ENCODE data around the gene ANKMY2.
"Not testable (repeated sequence)": the region's sequence is repeated elsewhere in the genome, so short reads cannot be mapped to it uniquely, and the experiment has no call there.

ANKMY2 gene

GRCh38 chr7:16616542-16616941 is 29.0 kb downstream of the ANKMY2 start:
- DNase-seq = no peak

GRCh38 chr7:16616122-16616521 is 29.4 kb downstream of the ANKMY2 start:
- DNase-seq = no peak

GRCh38 chr7:16615228-16615627 is 30.3 kb downstream of the ANKMY2 start:
- no peak for DNase-seq

GRCh38 chr7:16611711-16612110 is 33.8 kb downstream of the ANKMY2 start:
- DNase-seq = no peak

- DNase-seq = no peak
These were observed 35.6 kb downstream of the ANKMY2 start for GRCh38 chr7:16609842-16610450.

GRCh38 chr7:16606704-16607103 is 38.9 kb downstream of the ANKMY2 start:
- DNase-seq = no peak

- no peak for DNase-seq
These were observed 41.5 kb downstream of the ANKMY2 start for GRCh38 chr7:16604054-16604453.

- no peak for DNase-seq
These were observed 41.9 kb downstream of the ANKMY2 start for GRCh38 chr7:16603633-16604032.

- no peak for DNase-seq
These were observed 45.7 kb downstream of the ANKMY2 start for GRCh38 chr7:16599860-16600259.

GRCh38 chr7:16598015-16598414 is 47.5 kb downstream of the ANKMY2 start:
- DNase-seq = no peak

GRCh38 chr7:16595596-16595995 is 50.0 kb downstream of the ANKMY2 start:
- DNase-seq = not testable (repeated sequence)

GRCh38 chr7:16594676-16595075 is 50.9 kb downstream of the ANKMY2 start:
- DNase-seq = no peak

- no peak for DNase-seq
These were observed 51.5 kb downstream of the ANKMY2 start for GRCh38 chr7:16594061-16594460.

- no peak for DNase-seq
These were observed 53.2 kb downstream of the ANKMY2 start for GRCh38 chr7:16592395-16592794.

- no peak for DNase-seq
These were observed 55.1 kb downstream of the ANKMY2 start for GRCh38 chr7:16590424-16590823.

- no peak for DNase-seq
These were observed 55.7 kb downstream of the ANKMY2 start for GRCh38 chr7:16589881-16590280.

GRCh38 chr7:16587790-16588189 is 57.8 kb downstream of the ANKMY2 start:
- DNase-seq = no peak

GRCh38 chr7:16587129-16587528 is 58.4 kb downstream of the ANKMY2 start:
- no peak for DNase-seq

- DNase-seq = no peak
These were observed 59.3 kb downstream of the ANKMY2 start for GRCh38 chr7:16586081-16586874.

- no peak for DNase-seq
These were observed 60.0 kb downstream of the ANKMY2 start for GRCh38 chr7:16585540-16585939.

- no peak for DNase-seq
These were observed 61.7 kb downstream of the ANKMY2 start for GRCh38 chr7:16583834-16584233.

GRCh38 chr7:16581286-16581685 is 64.3 kb downstream of the ANKMY2 start:
- no peak for DNase-seq

GRCh38 chr7:16579216-16579615 is 66.3 kb downstream of the ANKMY2 start:
- no peak for DNase-seq

GRCh38 chr7:16571941-16572340 is 73.6 kb downstream of the ANKMY2 start:
- DNase-seq = no peak

Data from NCI-H1694 treated with DMSO at 0.1 percent for 48 hours (cell line).